Esophagus squamous epithelium (tissue), 5 donors: ENCODE results near the gene VAMP1. TPM values are rescaled to one million over a fixed set of nuclear protein-coding genes. Genes with fewer than 3 reads are reported as not detected.
"Not testable (repeated sequence)": the region's sequence is repeated elsewhere in the genome, so short reads cannot be mapped to it uniquely, and the experiment has no call there.

Experiments
- DNase-seq: peaks from one replicate; lab custom pipeline; 2025; lab: John Stamatoyannopoulos, UW
- H3K27ac ChIP-seq, 4 donors: fragments of 200-600 bp; sonication (generic); one replicate each; pipeline ENCODE4 v1.5.1; 2016 to 2019; ENCODE audit warnings: mild to moderate bottlenecking in 1 of 4
- H3K27me3 ChIP-seq, 4 donors: fragments of 200-600 bp; sonication (generic); 1 replicate in 3 of 4; 2 replicates in 1 of 4; pipeline versions ENCODE4 v1.5.1 to v1.6.0; 2017 to 2021; ENCODE audit warnings: antibody characterized with exemption in 1 of 4
- H3K36me3 ChIP-seq, 3 donors: fragments of 200-600 bp; sonication (generic); one replicate each; pipeline ENCODE4 v1.5.1; 2016 to 2019
- H3K4me1 ChIP-seq, 3 donors: fragments of 200-600 bp; sonication (generic); one replicate each; pipeline ENCODE4 v1.5.1; 2017 to 2019
- H3K4me3 ChIP-seq, 4 donors: fragments of 200-600 bp; sonication (generic); 1 replicate in 3 of 4; 2 replicates in 1 of 4; pipeline ENCODE4 v1.5.1; 2016 to 2019; ENCODE audit warnings: mild to moderate bottlenecking in 2 of 4, moderate library complexity in 1 of 4
- H3K9me3 ChIP-seq, 3 donors: fragments of 200-600 bp; sonication (generic); one replicate each; pipeline ENCODE4 v1.5.1; 2016 to 2019
- POLR2A ChIP-seq, 4 donors: fragments of 450-650 bp; IDR thresholded peaks; one replicate each; pipeline ENCODE4 v1.6.1; 2017; ENCODE audit warnings: antibody characterized with exemption in 4 of 4, mild to moderate bottlenecking in 4 of 4, moderate library complexity in 3 of 4
- WGBS, 2 donors: methylation state at CpG; one replicate each; pipeline ENCODE4 v1.1.5; 2018; 5-methylcytosine and 5-hydroxymethylcytosine counted together
- intact Hi-C: fragments of 100-400 bp; cut with DNase I; formaldehyde crosslinking; loops from one replicate; pipeline ENCODE4 v1.15.0; 2022
- total RNA-seq, 4 donors: library from RNA; depleted of rRNA; stranded (reverse); fragments of >200 nt; gene quantifications; one replicate each; pipeline ENCODE4 v1.1.0, GENCODE V29; 2016
- TF ChIP-seq, protein P1 (sequence below), 6 experiments: fragments of 450-650 bp in 4 of 6; fragments of 200-600 bp in 2 of 6; sonication (generic) in 2 of 6; IDR thresholded peaks; one replicate each; pipeline ENCODE4 v1.5.1; 2016 to 2019; ENCODE audit warnings: antibody characterized with exemption in 6 of 6, mild to moderate bottlenecking in 4 of 6, moderate library complexity in 4 of 6
- donor health status: DM: yes; HTN: yes; CAD: no.

The VAMP1 gene
- total RNA-seq, 4 donors from 2014 or later = 1.2 to 9.1 (median 5.1) TPM

DNA sequence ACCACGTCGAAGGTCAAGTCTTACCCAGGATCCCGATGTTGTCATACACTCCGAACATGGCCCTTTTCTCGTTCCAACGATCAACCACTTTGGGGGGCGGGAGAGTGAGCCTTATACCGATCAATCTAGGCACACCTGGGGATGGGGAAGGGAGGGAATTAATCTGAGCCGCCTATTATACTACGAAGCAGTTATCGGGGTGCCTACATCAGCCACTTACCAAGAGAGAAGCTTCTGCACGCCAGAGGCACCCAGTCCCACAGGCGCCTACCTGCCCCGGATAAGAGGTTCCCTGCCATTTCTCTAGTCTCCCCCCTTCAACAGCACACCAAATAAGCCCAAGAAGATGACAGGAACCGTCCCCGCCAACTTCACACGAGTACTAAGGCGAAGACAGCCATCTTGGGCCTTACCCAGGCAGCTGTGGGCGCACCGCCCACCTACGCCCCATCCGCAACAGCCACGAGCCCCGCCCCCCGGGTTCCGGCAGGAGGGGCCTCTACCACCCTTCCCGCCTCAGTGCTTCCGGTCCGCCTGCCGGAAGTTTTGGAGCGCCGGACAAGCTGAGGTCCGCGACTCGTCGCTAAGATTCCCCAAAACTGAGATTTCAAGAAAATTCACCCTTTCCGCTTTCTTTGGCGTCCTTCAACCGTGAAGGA lies 22.5 kb upstream of the VAMP1 start, which contains the start of gene MRPL51:
TSS of gene MRPL51 (minus strand) at position 425 of the 659 bp plus-strand sequence. CDS start at position 299, 126 bp downstream.
- Histone ChIP-seq H3K9me3 (no peaks in the 10 kb centered on the region), H3K4me3 (peak within 1 kb of the TSS; percentile 73 to 82 (median 78)), H3K36me3 (peaks cover 0 to 45% (median 0%) of the 10 kb centered on the region in 3 donors), H3K27me3 (no peaks in the 10 kb centered on the region), H3K27ac (peak within 1 kb of the TSS; percentile 96 to 99 (median 98)), H3K4me1 (peaks cover 12 to 39% (median 31%) of the 10 kb centered on the region in 3 donors)
- intact Hi-C loops = no loop called here
- TF ChIP-seq, protein P1, sequence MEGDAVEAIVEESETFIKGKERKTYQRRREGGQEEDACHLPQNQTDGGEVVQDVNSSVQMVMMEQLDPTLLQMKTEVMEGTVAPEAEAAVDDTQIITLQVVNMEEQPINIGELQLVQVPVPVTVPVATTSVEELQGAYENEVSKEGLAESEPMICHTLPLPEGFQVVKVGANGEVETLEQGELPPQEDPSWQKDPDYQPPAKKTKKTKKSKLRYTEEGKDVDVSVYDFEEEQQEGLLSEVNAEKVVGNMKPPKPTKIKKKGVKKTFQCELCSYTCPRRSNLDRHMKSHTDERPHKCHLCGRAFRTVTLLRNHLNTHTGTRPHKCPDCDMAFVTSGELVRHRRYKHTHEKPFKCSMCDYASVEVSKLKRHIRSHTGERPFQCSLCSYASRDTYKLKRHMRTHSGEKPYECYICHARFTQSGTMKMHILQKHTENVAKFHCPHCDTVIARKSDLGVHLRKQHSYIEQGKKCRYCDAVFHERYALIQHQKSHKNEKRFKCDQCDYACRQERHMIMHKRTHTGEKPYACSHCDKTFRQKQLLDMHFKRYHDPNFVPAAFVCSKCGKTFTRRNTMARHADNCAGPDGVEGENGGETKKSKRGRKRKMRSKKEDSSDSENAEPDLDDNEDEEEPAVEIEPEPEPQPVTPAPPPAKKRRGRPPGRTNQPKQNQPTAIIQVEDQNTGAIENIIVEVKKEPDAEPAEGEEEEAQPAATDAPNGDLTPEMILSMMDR (IDR thresholded peaks at IDR 0.05) = no peak
- TF ChIP-seq POLR2A (IDR thresholded peaks at IDR 0.05) = peak in 3 of 4 donors; percentile 62 to 86 (median 74)
- peak; percentile 77 for DNase-seq
- WGBS, 2 donors = 1% methylated on average over 23 to 28 of the region's 39 CpGs

DNA sequence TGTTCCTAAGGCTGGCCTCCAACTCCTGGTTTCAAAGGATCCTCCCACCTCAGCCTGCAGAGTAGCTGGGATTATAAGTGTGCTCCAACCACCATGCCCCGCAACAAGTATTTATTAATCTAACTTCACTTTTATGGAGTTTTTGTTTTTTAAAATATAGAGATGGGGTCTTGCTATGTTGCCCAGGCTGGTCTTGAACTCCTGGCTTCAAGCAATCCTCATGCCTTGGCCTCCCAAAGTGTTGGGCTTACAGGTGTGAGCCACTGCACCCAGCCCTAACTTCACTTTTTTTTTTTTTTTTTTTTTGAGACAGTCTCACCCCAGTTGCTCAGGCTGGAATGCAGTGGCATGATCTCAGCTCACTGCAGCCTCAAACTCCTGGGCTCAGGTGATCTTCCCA lies 20.2 kb upstream of the VAMP1 start:
- H3K27ac ChIP-seq, intact Hi-C loops, H3K9me3 ChIP-seq, DNase-seq, H3K4me3 ChIP-seq, H3K27me3 ChIP-seq: not testable (repeated sequence)
- H3K4me1 ChIP-seq = peaks cover 12 to 26% (median 24%) of the 10 kb centered on the region in 3 donors
- 91 to 100% methylated on average over 1 of the region's 1 CpG for WGBS, 2 donors
- peaks cover 0 to 22% (median 0%) of the 10 kb centered on the region in 3 donors for H3K36me3 ChIP-seq

DNA sequence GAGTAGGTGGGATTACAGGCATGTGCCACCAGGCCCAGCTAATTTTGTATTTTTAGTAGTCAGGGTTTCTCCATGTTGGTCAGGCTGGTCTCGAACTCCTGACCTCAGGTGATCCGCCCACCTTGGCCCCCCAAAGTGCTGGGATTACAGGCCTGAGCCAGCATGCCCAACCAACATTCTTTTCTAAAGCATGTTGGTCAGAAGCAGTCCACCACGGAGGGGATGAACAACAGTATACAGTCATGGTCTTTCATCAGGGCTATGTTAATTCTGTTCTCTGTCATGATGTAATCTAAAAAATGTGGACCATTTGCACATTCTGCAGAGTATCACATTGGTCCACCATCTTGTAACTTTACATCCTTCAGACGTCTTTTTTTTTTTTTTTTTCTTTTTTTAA lies 19.0 kb upstream of the VAMP1 start:
- no peak for TF ChIP-seq POLR2A (IDR thresholded peaks at IDR 0.05)
- TF ChIP-seq, protein P1 (IDR thresholded peaks at IDR 0.05) = no peak
- Histone ChIP-seq H3K36me3 (peaks cover 0 to 16% (median 0%) of the 10 kb centered on the region in 3 donors), H3K4me1 (peaks cover 7 to 14% (median 12%) of the 10 kb centered on the region in 3 donors), H3K9me3 (no peaks in the 10 kb centered on the region), H3K27me3 (no peaks in the 10 kb centered on the region), H3K27ac (no peak overlapping the region), H3K4me3 (no peak overlapping the region)
- DNase-seq = no peak
- WGBS, 2 donors = 48 to 56% methylated on average over 3 to 4 of the region's 4 CpGs
- intact Hi-C loops = no loop called here

DNA sequence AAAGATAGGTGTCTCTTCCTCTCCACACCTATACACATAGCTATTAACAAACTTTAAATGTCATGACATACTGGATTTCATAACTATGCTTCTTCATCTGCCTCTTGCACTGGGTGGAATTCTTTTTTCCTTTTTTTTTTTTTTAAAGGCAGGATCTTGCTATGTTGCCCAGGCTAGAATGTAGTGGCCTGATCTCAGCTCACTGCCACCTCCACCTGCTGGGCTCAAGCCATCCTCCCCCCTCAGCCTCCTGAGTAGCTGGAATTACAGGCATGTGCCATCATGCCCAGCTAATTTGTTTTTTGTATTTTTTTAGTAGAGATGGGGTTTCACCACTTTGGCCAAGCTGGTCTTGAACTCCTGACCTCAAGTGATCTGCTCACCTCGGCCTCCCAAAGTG lies 17.8 kb upstream of the VAMP1 start:
- Histone ChIP-seq H3K9me3 (no peaks in the 10 kb centered on the region), H3K36me3 (peaks cover 0 to 16% (median 0%) of the 10 kb centered on the region in 3 donors), H3K4me1 (peaks cover 5 to 10% (median 8%) of the 10 kb centered on the region in 3 donors), H3K27me3 (no peaks in the 10 kb centered on the region), H3K4me3 (no peak overlapping the region), H3K27ac (no peak overlapping the region)
- no peak for DNase-seq
- TF ChIP-seq POLR2A (IDR thresholded peaks at IDR 0.05) = no peak
- TF ChIP-seq, protein P1 (IDR thresholded peaks at IDR 0.05) = no peak
- 13 to 86% methylated on average over 1 of the region's 1 CpG for WGBS, 2 donors
- intact Hi-C loops = no loop called here

DNA sequence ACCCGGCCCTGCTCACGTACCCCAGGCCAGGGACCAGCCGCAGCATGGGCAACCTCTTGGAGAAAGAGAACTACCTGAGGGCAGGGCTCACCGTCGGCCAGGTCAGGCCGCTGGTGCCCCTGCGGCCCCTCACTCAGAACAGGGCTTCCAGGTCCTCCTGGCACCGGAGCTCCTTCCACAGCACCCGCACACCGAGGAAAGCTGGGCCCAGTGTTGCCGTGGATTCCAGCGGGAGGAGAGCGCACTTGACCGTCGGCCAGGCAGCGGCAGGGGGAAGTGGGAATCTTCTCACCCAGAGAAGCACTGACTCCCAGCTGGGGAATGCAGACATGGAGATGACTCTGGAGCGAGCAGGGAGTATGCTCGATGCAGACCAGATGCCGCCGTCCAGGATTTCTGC lies 7.9 kb upstream of the VAMP1 start:
- intact Hi-C loops = loop anchor here (10.0 kb wide), 1 partner anchor 56 kb away; the partner anchor contains the start of gene GAPDH
- peaks cover 0 to 7% (median 0%) of the 10 kb centered on the region in 3 donors for H3K4me1 ChIP-seq
- WGBS, 2 donors = 96 to 100% methylated on average over 2 to 4 of the region's 20 CpGs
- no peaks in the 10 kb centered on the region for H3K27me3 ChIP-seq
- no peaks in the 10 kb centered on the region for H3K9me3 ChIP-seq
- TF ChIP-seq, protein P1 (IDR thresholded peaks at IDR 0.05) = no peak
- no peak for TF ChIP-seq POLR2A (IDR thresholded peaks at IDR 0.05)
- no peak for DNase-seq
- no peak overlapping the region for H3K4me3 ChIP-seq
- no peaks in the 10 kb centered on the region for H3K36me3 ChIP-seq
- no peak overlapping the region for H3K27ac ChIP-seq

DNA sequence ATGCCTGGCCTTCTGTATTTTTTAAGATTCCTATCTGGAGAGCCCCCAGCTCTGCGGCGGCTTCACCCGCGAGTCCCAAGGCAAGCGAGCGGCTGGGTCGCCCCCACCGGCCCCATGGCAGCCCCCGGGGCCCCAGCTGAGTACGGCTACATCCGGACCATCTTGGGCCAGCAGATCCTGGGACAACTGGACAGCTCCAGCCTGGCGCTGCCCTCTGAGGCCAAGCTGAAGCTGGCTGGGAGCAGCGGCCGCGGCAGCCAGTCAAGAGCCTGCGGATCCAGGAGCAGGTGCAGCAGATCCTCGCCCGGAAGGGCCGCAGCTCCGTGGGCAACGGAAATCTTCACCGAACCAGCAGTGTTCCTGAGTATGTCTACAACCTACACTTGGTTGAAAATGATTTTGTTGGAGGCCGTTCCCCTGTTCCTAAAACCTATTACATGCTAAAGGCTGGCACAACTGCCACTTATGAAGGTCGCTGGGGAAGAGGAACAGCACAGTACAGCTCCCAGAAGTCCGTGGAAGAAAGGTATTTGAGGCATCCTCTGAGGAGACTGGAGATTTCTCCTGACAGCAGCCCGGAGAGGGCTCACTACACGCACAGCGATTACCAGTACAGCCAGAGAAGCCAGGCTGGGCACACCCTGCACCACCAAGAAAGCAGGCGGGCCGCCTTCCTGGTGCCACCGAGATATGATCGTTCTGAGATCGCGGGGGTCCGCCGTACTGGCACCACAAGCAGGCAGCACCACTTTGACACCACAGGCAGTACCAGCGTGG lies 7.3 kb upstream of the VAMP1 start:
- H3K27me3 ChIP-seq, DNase-seq, H3K36me3 ChIP-seq, H3K9me3 ChIP-seq, H3K4me1 ChIP-seq, H3K4me3 ChIP-seq, H3K27ac ChIP-seq: not testable (repeated sequence)
- WGBS, 2 donors = 79 to 90% methylated on average over 8 to 20 of the region's 37 CpGs
- intact Hi-C loops = loop anchor here (10.0 kb wide), 1 partner anchor 57 kb away; the partner anchor contains the start of gene GAPDH
